ENCODE measurements around the gene HOXD10.

HOXD10 gene

GRCh38 chr2:176115883-176116813 lies at the start of gene HOXD10:
TSS of gene HOXD10 (plus strand) at chr2:176116778. CDS start at chr2:176116834, 56 bp downstream.
- DNase-seq, result no peak

GRCh38 chr2:176067589-176068418 lies 48.8 kb upstream of the HOXD10 start:
- no peak for DNase-seq

- DNase-seq, result no peak
Observed at GRCh38 chr2:176068419-176068832, 48.2 kb upstream of the HOXD10 start.

- DNase-seq, result no peak
Observed at GRCh38 chr2:176071330-176072291, 45.0 kb upstream of the HOXD10 start.

- DNase-seq, result no peak
Observed at GRCh38 chr2:176072292-176072669, 44.3 kb upstream of the HOXD10 start.

GRCh38 chr2:176072951-176073904 lies 43.4 kb upstream of the HOXD10 start:
- no peak for DNase-seq

- no peak for DNase-seq
Observed at GRCh38 chr2:176074919-176075425, 41.6 kb upstream of the HOXD10 start.

- no peak for DNase-seq
Observed at GRCh38 chr2:176075481-176075880, 41.1 kb upstream of the HOXD10 start.

GRCh38 chr2:176076063-176076462 lies 40.5 kb upstream of the HOXD10 start:
- DNase-seq, result no peak

- no peak for DNase-seq
Observed at GRCh38 chr2:176076796-176077195, 39.8 kb upstream of the HOXD10 start.

- DNase-seq, result no peak
Observed at GRCh38 chr2:176078541-176079284, 37.9 kb upstream of the HOXD10 start.

- no peak for DNase-seq
Observed at GRCh38 chr2:176079285-176079830, 37.2 kb upstream of the HOXD10 start.

GRCh38 chr2:176079831-176080539 lies 36.6 kb upstream of the HOXD10 start:
- DNase-seq, result no peak

- DNase-seq, result no peak
Observed at GRCh38 chr2:176080540-176081375, 35.8 kb upstream of the HOXD10 start.

- DNase-seq, result no peak
Observed at GRCh38 chr2:176081376-176081836, 35.2 kb upstream of the HOXD10 start.

GRCh38 chr2:176081837-176082524 lies 34.6 kb upstream of the HOXD10 start:
- DNase-seq, result no peak

- no peak for DNase-seq
Observed at GRCh38 chr2:176082525-176082823, 34.1 kb upstream of the HOXD10 start.
